Kidney epithelial cell (primary cell): Measurements from ENCODE around the gene BCLAF3. TPM values are rescaled to one million over a fixed set of nuclear protein-coding genes. Genes with fewer than 3 reads are reported as not detected.

ENCODE experiments used
- DNase-seq: peaks from one replicate; pipeline ENCODE4 v3.0.0-alpha.2; 2010; ENCODE audit warnings: low read depth
- H3K27me3 ChIP-seq: 2 replicates; pipeline ENCODE4 v1.6.0; 2011; ENCODE audit warnings: low read length; ENCODE audit not compliant: control insufficient read depth, insufficient read depth
- H3K36me3 ChIP-seq: 2 replicates; pipeline ENCODE4 v1.5.1; 2011; ENCODE audit warnings: low read length; ENCODE audit not compliant: control insufficient read depth, insufficient read depth
- H3K4me3 ChIP-seq: 2 replicates; pipeline ENCODE4 v1.5.1; 2011; ENCODE audit warnings: low read depth, mild to moderate bottlenecking, control low read depth, low read length
- total RNA-seq: library from RNA; depleted of rRNA; stranded (reverse); fragments of >200 nt; gene quantifications from 2 replicates; pipeline ENCODE4 v1.2.3, GENCODE V29; 2015
- TF ChIP-seq, protein P1 (sequence below): IDR thresholded peaks from 2 replicates; pipeline ENCODE4 v1.5.1; 2011; ENCODE audit warnings: mild to moderate bottlenecking, moderate library complexity, low read length, control low read depth, inconsistent platforms; ENCODE audit not compliant: insufficient read depth, poor library complexity, severe bottlenecking

The BCLAF3 gene
- total RNA-seq, 1 donor from 2014 or later = 4.5 TPM

DNA sequence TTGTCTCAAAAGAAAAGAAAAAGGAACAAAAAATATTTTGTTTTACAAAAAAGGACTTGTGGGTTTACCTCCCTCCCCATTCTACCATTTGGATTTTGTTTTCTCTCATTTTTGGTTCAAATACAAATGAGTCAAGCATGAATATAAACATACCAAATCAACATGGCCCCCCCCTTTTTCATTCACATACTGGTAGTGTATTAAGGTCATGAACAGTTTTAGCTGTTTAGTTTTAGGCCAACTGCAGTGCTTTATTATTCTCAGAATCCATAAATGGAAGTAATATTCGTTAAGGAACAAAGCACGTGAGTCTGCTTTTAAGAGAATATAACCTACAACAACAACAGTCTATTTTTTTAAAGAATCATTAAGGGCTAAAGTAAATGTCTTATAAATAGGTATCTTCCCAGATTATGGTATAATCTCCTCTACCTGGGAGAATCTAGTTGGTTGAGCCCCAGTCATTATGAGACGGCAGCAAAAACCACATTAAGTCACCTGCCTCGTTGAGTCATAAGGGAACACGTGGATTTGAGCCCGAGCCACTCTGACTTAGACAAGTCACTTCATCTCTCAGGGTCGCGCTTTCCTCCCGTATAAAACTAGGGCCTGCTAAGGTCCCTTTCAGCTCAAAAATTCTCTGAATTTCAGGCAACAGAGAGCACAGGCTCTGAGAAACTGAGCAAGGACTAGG lies 26.7 kb downstream of the BCLAF3 start:
- H3K27me3 ChIP-seq = no peaks in the 10 kb centered on the region
- no peaks in the 10 kb centered on the region for H3K36me3 ChIP-seq
- no peak overlapping the region for H3K4me3 ChIP-seq
- no peak for DNase-seq
- TF ChIP-seq, protein P1, sequence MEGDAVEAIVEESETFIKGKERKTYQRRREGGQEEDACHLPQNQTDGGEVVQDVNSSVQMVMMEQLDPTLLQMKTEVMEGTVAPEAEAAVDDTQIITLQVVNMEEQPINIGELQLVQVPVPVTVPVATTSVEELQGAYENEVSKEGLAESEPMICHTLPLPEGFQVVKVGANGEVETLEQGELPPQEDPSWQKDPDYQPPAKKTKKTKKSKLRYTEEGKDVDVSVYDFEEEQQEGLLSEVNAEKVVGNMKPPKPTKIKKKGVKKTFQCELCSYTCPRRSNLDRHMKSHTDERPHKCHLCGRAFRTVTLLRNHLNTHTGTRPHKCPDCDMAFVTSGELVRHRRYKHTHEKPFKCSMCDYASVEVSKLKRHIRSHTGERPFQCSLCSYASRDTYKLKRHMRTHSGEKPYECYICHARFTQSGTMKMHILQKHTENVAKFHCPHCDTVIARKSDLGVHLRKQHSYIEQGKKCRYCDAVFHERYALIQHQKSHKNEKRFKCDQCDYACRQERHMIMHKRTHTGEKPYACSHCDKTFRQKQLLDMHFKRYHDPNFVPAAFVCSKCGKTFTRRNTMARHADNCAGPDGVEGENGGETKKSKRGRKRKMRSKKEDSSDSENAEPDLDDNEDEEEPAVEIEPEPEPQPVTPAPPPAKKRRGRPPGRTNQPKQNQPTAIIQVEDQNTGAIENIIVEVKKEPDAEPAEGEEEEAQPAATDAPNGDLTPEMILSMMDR = no peak

DNA sequence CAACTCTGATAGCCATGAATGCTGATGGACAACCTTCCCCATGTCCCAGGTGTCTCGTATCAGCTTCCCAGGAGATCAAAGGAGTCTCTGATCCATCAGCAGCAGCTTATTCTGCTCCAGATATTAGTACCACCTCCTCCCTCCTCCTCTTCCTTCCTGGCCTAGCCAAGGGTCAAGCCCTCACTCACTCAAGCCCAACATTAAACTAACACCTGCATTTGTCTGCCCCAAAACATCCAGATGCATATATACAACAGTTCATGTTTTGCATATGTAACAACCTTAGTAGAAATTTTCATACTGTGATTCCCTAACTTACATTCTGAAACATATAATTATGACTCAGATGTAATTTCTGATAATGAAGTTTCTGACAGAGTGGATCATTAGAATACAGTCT lies 29.9 kb downstream of the BCLAF3 start:
- Histone ChIP-seq H3K27me3 (no peaks in the 10 kb centered on the region), H3K36me3 (no peaks in the 10 kb centered on the region), H3K4me3 (no peak overlapping the region)
- TF ChIP-seq, protein P1 = no peak
- DNase-seq = no peak

DNA sequence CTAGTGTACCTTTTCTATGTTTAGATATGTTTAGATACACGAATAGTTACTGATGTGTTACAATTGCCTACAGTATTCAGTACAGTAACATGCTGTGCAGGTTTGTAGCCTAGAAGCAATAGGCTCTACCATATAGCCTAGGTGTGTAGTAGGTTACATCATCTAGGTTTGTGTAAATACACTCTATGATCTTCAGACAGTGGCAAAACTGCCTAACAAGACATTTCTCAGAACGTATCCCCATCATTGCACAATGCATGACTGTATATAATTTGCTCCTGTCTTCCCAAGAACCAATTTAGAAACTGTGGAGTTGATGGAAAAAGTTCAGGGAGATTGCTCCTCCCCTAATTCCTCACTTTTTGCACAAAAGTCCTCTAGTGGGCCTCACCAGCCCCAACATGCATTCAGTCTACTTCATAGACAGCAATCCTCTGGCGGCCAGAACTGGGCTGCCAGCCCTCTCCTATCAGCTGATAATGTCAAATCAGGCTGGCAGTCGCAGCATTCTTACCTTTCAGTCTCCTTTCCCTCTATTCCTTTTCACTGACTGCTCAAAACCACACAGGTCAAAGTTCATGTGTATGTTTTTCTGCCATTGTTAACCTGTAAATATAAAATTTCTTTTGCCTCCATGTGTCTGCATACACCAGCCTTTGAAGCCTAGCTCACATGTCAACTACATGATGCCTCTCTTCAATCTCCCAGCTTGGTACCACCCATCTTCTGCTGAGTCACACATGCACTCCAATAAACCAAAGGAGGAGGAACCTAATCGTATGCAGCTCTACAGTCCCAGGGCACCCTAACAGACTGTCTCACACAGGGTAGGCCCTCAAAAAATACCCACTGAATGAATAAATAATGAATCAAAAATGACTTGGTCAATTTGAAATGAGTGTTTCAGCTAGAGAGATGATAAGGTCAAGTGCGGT lies 32.0 kb downstream of the BCLAF3 start:
- Histone ChIP-seq H3K4me3 (no peak overlapping the region), H3K36me3 (no peaks in the 10 kb centered on the region), H3K27me3 (no peaks in the 10 kb centered on the region)
- no peak for DNase-seq
- TF ChIP-seq, protein P1 = no peak

DNA sequence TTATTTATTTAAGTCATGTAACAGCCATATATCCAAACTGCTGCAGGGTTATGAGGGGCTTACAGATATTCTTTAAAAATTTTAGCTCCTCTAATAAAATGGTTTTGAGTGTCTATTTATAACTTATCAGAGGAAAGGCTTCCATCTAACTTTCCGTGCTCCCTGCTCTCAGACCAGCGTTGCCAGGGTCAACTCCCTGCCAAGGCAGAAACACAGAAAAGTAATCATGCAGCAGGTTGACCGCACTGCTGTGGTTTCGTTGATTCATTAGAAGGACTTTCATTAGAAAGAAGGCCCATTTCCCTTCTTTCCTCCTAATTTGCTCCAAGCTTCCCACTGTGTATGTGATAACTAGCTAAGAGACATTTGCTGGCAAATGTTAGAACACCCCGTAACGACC lies 33.9 kb downstream of the BCLAF3 start:
- Histone ChIP-seq H3K27me3 (no peaks in the 10 kb centered on the region), H3K36me3 (no peaks in the 10 kb centered on the region), H3K4me3 (no peak overlapping the region)
- TF ChIP-seq, protein P1 = no peak
- DNase-seq = no peak

DNA sequence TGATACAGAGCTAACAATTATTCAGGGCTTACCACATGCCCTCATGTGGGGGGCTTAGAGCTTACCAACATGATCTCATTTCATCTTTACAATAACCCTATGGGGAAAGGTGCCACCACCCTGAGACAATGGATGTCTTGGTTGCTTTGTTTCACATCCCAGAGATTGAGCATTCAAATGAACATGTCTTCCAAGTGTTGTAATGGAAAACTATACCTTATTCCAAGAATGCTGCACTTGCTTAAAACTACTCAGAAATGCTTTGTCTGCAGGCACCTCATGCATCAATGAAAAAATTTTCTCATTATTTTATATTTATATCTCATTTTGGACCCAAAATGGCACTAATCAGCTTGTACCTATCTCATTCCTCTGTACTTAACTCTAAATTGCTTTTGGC lies 34.6 kb downstream of the BCLAF3 start:
- Histone ChIP-seq H3K4me3 (no peak overlapping the region), H3K27me3 (no peaks in the 10 kb centered on the region), H3K36me3 (no peaks in the 10 kb centered on the region)
- no peak for DNase-seq
- TF ChIP-seq, protein P1 = no peak
